K562 (cell line): Measurements from ENCODE around the gene PSEN1. TPM values are rescaled to one million over a fixed set of nuclear protein-coding genes. Genes with fewer than 3 reads are reported as not detected.

Source experiments
- EGR1 ChIP-seq: fragments of 450-650 bp; conservative IDR thresholded peaks from 2 replicates; pipeline ENCODE4 v1.6.1; 2017; ENCODE audit warnings: mild to moderate bottlenecking
- NFATC3 ChIP-seq: fragments of 450-650 bp; IDR thresholded peaks from 2 replicates; pipeline ENCODE4 v1.6.1; 2017; ENCODE audit warnings: mild to moderate bottlenecking
- PCBP2 ChIP-seq: fragments of 200-400 bp; formaldehyde crosslinking; IDR thresholded peaks from 2 replicates; pipeline ENCODE4 v1.6.1; 2018; ENCODE audit warnings: low read length, low read depth, mild to moderate bottlenecking, moderate library complexity; ENCODE audit not compliant: poor library complexity, severe bottlenecking
- SMARCA4 ChIP-seq: fragments of 450-650 bp; IDR thresholded peaks from 2 replicates; pipeline ENCODE4 v1.6.1; 2016
- ZNF140 ChIP-seq: fragments of 250-450 bp; sonication (Bioruptor Pico); IDR thresholded peaks from 2 replicates; pipeline ENCODE4 v1.8.0; 2021; ENCODE audit warnings: moderate library complexity, mild to moderate bottlenecking, inconsistent platforms
- polyA plus RNA-seq, 8 experiments: library from polyadenylated mRNA; depleted of rRNA in 4 of 8; stranded (reverse) in 5 of 8; unstranded in 3 of 8; fragments of >200 nt; fragmentation: Nextera tagmentation in 2 of 8; fragmentation: Illumina TruSeq in 1 of 8; extraction: Ambion mirVana in 2 of 8; extraction: Trizol in 1 of 8; gene quantifications; 2 replicates each; pipeline versions ENCODE4 v1.2.1 to v1.2.3, GENCODE V29; 2011 to 2014; ENCODE audit warnings: inconsistent platforms in 1 of 8, missing spikeins in 1 of 8
- total RNA-seq, 7 experiments: library from RNA; depleted of rRNA in 6 of 7; stranded (reverse); fragments of >200 nt in 6 of 7; fragmentation: Illumina TruSeq in 2 of 7; extraction: Trizol in 2 of 7; gene quantifications; 2 replicates each; pipeline versions ENCODE4 v1.2.1 to v1.2.3, GENCODE V29; 2011 to 2021; ENCODE audit warnings: low replicate concordance in 1 of 7
- TF ChIP-seq, protein P1 (sequence below): sonication (generic); formaldehyde crosslinking; IDR thresholded peaks from 2 replicates; pipeline ENCODE4 v1.8.1; 2023; ENCODE audit warnings: mild to moderate bottlenecking, missing genetic modification reagents
- TF ChIP-seq, protein P2 (sequence below): fragments of 250-450 bp; sonication (Bioruptor Pico); IDR thresholded peaks from 2 replicates; pipeline ENCODE4 v1.5.0; 2021; ENCODE audit warnings: mild to moderate bottlenecking, moderate library complexity
- TF ChIP-seq, protein P3 (sequence below): sonication (generic); IDR thresholded peaks from 2 replicates; pipeline ENCODE4 v1.6.1; 2016
- TF ChIP-seq, protein P4 (sequence below), 2 experiments: IDR thresholded peaks; 2 replicates each; pipeline ENCODE4 v1.6.1; 2012; ENCODE audit warnings: improper control_type of control experiment in 2 of 2, low read depth in 2 of 2, low read length in 2 of 2, borderline replicate concordance in 1 of 2
- TF ChIP-seq, protein P5 (sequence below): sonication (generic); formaldehyde crosslinking; IDR thresholded peaks from 2 replicates; pipeline ENCODE4 v1.8.1; 2023; ENCODE audit warnings: mild to moderate bottlenecking, missing genetic modification reagents, moderate library complexity

Gene PSEN1
- total and polyA plus RNA-seq, 9 of the 15 experiments (the other 6 are each of a cell fraction or from before 2014, with no cell fraction given), result 6.5 to 25.2 (median 14.3) TPM

DNA sequence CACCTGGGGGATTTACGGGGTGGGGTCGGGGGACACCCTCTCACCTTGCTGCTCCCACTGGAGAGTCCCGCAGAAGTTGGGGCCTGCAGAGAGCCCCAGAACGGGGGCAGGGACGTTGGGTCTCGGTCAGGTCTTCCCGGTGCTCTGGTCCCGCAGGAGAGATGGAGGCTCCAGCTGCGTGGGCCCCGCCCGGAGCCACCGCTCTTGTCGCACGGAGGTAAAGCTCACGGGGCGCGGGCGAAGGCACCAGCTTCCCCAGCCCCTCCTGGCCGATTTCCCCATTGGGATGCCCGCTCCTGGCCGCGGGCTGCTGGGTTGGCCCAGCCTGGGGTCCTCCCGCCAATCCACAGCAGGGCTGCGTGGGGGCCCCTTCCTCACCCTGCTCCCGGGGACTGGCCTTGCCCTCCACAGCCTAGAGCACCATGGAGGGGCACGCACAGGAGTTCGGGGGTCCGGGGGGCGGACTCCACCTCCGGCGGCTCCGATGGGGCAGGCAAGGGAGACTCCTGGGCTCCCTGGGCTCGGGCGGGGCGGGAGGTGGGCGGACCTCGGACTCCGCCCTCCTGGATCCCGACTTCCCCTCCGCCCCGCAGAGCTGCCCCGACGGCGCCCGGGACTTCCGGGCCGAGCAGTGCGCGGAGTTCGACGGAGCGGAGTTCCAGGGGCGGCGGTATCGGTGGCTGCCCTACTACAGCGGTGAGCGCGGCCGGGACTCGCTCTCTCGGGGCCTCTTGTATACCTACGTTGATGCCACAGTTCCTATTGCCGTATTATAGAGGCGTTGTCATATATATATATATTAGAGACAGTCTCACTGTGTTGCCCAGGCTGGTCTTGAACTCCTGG, 109.4 kb downstream of the PSEN1 start (continued):
- TF ChIP-seq, protein P1, sequence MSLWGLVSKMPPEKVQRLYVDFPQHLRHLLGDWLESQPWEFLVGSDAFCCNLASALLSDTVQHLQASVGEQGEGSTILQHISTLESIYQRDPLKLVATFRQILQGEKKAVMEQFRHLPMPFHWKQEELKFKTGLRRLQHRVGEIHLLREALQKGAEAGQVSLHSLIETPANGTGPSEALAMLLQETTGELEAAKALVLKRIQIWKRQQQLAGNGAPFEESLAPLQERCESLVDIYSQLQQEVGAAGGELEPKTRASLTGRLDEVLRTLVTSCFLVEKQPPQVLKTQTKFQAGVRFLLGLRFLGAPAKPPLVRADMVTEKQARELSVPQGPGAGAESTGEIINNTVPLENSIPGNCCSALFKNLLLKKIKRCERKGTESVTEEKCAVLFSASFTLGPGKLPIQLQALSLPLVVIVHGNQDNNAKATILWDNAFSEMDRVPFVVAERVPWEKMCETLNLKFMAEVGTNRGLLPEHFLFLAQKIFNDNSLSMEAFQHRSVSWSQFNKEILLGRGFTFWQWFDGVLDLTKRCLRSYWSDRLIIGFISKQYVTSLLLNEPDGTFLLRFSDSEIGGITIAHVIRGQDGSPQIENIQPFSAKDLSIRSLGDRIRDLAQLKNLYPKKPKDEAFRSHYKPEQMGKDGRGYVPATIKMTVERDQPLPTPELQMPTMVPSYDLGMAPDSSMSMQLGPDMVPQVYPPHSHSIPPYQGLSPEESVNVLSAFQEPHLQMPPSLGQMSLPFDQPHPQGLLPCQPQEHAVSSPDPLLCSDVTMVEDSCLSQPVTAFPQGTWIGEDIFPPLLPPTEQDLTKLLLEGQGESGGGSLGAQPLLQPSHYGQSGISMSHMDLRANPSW (CRISPR knock-in tag), result no peak
- TF ChIP-seq SMARCA4, result no peak
- TF ChIP-seq ZNF140, result no peak
- TF ChIP-seq, protein P2, sequence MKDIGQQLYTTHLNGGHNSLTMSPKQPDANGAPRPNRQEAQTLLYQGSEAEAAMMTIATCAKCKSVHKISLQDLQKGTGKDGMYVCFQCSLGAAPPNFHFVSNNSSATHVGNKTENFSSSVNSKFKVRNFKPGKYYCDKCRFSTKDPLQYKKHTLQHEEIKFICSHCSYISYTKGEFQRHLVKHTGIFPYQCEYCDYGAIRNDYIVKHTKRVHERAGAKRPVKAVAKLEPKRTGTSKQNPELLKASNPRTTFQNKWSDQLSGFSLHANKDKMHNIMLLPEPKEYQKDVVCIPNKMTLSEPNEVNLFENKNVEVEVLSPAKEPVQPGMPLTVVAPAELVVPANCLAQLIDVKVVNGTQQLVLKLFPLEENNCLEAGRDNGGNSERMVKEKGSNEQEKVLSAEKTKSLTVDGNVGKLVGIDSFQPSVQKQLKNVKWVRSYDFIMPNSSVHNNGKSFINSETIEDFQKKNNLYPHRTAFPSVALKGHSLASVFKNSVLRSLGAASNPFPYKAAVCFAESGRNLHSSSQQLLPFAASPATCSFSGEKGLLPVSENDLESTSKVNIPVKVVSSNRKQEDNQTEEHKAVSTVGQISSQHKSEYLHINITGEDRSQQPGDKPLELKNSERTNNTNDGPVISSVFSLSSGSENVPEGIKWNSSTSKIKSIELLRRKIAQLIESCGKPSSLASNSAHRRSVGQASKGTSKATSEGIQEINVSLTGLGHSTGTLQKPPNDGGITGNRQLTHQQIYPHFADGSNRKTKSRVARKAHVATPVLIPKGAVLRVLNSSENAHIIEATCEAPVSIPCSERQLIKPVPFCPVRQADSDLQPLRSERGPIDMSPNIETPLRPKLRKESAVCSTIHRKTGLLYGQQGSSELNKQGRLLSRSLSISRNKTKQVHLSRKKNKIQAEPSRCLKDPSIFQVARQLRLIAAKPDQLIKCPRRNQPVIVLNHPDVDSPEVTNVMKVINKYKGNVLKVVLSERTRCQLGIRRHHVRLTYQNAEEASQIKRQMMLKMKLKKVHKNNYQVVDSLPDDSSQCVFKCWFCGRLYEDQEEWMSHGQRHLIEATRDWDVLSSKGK (CRISPR knock-in tag), result no peak
- TF ChIP-seq, protein P3, sequence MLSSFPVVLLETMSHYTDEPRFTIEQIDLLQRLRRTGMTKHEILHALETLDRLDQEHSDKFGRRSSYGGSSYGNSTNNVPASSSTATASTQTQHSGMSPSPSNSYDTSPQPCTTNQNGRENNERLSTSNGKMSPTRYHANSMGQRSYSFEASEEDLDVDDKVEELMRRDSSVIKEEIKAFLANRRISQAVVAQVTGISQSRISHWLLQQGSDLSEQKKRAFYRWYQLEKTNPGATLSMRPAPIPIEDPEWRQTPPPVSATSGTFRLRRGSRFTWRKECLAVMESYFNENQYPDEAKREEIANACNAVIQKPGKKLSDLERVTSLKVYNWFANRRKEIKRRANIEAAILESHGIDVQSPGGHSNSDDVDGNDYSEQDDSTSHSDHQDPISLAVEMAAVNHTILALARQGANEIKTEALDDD, result no peak
- TF ChIP-seq NFATC3, result no peak
- TF ChIP-seq EGR1, result peak; percentile 51
- no peak for TF ChIP-seq PCBP2
- TF ChIP-seq, protein P4, sequence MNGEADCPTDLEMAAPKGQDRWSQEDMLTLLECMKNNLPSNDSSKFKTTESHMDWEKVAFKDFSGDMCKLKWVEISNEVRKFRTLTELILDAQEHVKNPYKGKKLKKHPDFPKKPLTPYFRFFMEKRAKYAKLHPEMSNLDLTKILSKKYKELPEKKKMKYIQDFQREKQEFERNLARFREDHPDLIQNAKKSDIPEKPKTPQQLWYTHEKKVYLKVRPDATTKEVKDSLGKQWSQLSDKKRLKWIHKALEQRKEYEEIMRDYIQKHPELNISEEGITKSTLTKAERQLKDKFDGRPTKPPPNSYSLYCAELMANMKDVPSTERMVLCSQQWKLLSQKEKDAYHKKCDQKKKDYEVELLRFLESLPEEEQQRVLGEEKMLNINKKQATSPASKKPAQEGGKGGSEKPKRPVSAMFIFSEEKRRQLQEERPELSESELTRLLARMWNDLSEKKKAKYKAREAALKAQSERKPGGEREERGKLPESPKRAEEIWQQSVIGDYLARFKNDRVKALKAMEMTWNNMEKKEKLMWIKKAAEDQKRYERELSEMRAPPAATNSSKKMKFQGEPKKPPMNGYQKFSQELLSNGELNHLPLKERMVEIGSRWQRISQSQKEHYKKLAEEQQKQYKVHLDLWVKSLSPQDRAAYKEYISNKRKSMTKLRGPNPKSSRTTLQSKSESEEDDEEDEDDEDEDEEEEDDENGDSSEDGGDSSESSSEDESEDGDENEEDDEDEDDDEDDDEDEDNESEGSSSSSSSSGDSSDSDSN (IDR thresholded peaks at IDR 0.05; ENCODE audit: borderline replicate concordance in 1 of 2, low read depth in 2 of 2, low read length in 2 of 2), result peak in 1 of 2 experiments; percentile 42; a peak in 1 of 4 replicates
- TF ChIP-seq, protein P5, sequence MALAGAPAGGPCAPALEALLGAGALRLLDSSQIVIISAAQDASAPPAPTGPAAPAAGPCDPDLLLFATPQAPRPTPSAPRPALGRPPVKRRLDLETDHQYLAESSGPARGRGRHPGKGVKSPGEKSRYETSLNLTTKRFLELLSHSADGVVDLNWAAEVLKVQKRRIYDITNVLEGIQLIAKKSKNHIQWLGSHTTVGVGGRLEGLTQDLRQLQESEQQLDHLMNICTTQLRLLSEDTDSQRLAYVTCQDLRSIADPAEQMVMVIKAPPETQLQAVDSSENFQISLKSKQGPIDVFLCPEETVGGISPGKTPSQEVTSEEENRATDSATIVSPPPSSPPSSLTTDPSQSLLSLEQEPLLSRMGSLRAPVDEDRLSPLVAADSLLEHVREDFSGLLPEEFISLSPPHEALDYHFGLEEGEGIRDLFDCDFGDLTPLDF (CRISPR knock-in tag), result no peak
- TF ChIP-seq, all 486 proteins: peak for 30
